DMS79 (cell line): ENCODE data around the gene ERICH6B.
"Not testable (repeated sequence)": the region's sequence is repeated elsewhere in the genome, so short reads cannot be mapped to it uniquely, and the experiment has no call there.

Source experiments
- DNase-seq: peaks from one replicate; lab custom pipeline; 2025; lab: John Stamatoyannopoulos, UW

Gene ERICH6B

DNA sequence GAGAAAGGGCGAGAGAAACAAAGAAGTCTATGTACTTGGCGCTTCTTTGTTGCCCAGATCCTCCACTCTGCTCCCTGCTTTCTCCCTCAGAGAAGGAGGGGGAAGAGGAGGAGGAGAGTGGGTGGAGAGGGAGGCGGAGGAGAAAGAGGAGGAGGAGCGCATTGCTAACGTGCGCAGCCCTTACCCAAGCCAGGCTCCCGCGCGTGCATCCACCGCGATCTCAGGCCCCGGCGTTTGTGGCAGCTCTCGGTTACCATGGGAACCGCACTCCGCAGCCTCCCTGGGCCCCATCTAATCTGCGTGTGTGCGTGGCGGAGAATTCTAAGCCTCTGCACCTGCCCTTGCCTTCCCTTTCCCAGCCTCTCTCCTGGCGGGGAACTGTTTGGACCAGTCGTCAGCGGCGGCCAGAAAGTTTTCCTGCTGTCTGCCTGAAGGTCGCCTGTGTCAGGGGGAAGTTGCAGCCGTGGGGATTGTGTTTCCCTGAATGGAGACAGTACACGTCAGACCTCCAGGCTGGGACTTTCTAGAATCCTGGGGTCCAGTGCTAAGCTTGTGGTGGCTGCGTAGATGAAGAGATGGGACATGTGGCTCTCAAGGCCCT, at the start of gene ERICH6B:
Gene ERICH6B (minus strand): TSS at position 239 of the 601 bp plus-strand sequence. CDS start 18,734 bp downstream, outside the sequence.
- DNase-seq = no peak

DNA sequence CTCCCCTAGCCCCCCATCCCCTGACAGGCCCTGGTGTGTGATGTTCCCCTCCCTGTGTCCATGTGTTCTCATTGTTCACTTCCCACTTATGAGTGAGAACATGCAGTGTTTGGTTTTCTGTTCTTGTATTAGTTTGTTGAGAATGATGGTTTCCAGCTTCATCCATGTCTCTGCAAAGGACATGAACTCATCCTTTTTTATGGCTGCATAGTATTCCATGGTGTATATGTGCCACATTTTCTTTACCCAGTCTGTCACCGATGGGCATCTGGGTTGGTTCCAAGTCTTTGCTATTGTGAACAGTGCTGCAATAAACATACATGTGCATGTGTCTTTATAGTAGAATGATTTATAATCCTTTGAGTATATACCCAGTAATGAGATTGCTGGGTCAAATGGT, 47.4 kb upstream of the ERICH6B start:
- DNase-seq = not testable (repeated sequence)

DNA sequence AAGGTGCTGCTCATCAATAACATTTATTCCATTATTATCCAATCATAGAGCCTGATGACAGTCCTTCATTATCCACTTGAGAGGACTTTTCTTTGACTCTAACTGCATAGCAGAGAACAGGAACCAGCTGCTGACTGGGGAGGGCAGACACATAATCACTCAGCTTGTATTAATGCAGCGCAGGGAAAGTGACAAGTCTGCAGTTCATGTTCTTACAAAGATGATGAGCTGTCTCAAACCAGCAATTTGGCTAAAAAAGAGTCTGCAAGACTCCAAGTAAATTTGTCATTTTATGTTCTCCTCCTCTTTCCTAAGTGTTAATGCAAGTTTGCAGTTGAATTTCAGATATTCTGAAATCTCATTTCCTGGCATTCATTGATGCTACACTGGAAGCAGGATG, 46.6 kb upstream of the ERICH6B start:
- no peak for DNase-seq

DNA sequence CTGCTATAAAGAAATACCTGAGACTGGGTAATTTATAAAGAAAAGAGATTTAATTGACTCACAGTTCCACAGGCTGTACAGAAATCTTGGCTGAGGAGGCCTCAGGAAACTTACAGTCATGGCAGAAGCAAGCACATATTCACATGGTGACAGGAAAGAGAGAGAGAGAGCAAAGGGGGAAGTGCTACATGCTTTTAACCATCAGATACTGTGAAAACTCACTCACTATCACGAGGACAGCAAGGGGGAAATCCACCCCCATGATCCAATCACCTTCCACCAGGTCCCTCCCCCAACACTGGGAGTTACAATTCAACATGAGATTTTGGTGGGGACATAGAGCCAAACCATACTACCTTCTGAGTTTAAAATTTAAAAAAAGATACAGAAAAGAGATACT, 44.9 kb upstream of the ERICH6B start:
- DNase-seq = not testable (repeated sequence)

DNA sequence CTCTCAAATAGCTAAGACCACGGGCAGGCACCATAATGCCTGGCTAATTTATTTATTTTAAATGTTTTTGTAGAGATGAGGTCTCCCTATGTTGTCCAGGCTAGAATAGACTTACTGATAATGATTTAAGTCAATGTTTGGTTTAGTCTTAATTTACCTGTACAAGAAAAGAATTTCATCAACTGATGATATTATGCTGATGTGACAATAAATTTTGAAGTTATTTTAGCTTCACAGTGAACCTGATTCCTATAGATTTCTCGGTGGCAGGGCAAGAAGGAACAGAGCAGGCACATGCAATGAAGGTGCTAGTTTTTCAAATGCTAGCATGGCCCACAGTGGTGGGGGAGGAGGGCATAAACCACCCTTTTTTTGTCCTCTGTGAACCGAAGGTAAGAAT, 44.0 kb upstream of the ERICH6B start:
- no peak for DNase-seq

DNA sequence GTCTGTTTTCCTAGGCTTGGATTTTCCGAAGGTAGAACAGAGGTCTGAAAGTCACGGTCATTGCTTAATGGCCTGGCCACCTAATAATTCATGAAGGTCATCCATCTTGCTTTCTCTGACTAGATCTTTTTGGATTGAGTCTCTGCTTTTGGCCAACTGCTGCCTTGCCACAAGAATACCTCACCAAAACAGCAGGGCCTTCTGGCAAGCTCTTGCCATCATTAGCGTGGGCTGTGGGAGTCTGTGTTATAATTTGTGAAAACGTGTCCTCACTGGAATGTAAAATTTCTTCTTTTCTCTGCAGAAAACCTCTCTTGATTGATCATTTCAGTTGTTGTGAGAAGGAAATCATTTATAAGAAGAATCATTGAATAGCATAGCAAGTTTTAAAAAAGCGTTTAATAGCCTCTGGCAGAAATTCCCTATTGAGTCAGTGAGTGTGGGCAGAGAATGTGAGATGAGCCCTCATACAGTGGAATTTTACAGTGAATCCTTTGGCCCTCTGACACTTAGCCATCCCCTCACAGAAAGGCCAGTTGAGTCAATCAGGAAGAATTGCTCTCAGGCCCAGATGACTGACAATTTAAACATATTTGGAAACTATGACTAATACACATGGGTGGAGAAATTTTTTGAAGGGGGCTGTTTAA, 43.2 kb upstream of the ERICH6B start:
- DNase-seq = no peak

DNA sequence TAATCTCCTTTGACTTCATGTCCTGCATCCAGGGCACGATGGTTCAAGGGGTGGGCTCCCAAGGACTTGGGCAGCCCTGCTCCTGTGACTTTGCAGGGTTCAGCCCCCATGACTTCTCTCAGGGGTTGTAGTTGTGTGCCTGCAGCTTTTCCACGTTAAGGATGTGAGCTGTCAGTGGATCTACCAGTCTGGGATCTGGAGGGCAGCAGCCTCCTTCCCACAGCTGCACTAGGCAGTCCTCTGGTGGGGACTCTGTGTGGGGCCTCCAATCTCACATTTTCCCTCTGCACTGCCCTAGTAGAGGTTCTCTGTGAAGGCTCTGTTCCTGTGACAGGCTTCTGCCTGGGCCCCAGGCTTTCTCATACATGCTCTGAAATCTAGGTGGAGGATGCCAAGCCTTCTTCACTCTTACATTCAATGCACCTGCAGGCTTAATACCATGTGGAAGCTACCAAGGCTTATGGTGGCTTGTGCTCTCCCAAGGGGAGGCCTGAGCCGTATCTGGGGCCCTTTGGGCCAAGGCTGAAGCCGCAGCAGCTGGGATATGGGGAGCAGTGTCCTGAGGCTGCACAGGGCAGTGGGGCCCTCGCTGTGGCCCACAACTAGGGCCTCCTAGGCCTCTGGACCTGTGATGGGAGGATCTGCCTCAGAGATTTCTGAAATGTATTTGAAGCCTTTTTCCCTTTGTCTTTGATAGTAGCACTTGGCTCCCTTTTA, 39.3 kb upstream of the ERICH6B start:
- no peak for DNase-seq

DNA sequence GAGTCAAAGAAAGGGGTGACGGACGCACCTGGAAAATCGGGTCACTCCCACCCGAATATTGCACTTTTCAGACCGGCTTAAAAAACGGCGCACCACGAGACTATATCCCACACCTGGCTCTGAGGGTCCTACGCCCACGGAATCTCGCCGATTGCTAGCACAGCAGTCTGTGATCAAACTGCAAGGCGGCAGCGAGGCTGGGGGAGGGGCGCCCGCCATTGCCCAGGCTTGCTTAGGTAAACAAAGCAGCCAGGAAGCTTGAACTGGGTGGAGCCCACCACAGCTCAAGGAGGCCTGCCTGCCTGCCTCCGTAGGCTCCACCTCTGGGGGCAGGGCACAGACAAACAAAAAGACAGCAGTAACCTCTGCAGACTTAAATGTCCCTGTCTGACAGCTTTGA, 29.7 kb upstream of the ERICH6B start:
- DNase-seq = not testable (repeated sequence)

DNA sequence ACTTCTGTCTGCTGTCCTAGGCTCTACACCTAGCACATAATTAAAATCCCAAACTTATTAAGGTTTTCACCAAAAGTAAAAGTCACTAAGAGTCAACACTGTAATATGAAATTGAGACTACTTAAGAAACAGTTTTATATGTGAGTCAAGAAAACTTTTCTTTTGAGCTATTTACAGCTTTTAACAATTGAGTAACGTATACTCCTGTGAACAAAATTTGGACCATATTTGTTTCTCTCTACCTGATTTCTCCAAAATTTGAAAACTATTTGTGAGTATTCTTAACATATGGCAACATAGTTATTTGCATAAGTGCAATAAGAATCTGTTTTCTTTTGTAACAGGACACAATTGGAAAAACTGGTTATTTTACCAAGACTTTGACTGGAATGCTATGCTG, 26.6 kb upstream of the ERICH6B start:
- not testable (repeated sequence) for DNase-seq

DNA sequence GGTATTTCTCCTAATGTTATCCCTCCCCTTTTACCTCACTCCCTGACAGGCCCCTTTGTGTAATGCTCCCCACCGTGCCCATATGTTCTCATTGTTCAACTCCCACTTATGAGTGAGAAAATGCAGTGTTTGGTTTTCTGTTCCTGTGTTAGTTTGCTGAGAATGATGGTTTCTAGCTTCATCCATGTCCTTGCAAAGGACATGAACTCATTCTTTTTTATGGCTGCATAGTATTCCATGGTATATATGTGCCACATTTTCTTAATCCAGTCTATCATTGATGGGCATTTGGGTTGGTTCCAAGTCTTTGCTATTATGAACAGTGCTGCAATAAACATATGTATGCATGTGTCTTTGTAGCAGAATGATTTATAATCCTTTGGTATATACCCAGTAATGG, 19.8 kb upstream of the ERICH6B start:
- DNase-seq = not testable (repeated sequence)

DNA sequence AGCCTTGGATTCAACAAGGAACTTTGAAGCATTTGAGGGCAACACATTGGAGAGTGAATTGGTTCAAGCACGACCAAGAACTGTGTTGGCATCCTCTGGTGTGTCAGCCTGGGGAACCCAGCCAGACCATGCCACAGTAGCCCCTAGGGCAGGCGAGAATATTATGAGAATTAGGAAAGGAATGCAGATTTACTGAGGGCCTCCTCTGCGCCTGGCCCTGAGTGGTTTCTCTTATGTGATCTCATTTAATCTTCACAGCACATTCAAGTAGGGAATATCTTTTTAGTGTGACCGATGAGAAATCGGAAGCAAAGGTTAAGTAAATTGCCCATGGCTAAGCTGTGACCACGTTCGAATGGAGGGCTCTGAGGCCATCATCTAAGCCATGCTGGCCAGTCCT, 15.3 kb upstream of the ERICH6B start:
- DNase-seq = no peak

DNA sequence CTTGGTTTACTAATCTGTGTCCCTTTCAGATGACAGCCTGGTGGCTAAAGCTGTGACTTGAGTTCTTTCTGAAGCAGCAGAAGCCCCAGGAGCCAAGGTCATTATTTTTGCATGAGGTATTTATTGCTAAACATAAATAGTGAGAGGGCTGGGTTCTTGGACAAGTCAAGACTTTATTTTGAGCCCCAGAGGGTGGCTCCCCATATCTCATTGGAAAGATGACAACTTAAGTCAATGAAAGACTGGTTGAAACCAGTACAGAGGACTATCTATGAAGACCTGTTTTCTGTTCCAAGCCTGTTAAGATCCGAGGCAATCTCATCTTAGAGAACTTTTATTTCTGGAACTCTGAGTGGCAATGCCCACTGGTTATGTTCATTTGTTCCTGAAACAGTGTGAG, 14.4 kb upstream of the ERICH6B start:
- no peak for DNase-seq

DNA sequence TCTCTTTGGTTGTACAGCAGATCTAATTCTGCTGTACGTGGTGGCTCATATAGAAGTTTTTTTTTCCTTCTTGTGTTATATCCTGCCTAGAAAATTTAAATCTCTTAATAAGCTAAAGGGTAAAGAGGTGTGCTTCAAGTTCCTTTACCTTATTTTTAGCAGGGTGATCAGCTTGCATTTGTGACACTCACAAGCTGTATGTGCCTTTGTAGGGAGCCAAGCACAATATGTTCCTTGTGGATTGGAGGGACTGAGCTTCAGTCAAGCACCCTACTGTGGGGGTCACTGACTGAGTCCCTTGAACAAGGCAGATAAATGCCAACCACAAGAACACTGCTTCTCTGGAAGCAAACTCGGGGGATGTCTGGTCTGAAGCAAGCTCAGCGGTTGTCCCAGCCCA, 12.6 kb upstream of the ERICH6B start:
- no peak for DNase-seq

DNA sequence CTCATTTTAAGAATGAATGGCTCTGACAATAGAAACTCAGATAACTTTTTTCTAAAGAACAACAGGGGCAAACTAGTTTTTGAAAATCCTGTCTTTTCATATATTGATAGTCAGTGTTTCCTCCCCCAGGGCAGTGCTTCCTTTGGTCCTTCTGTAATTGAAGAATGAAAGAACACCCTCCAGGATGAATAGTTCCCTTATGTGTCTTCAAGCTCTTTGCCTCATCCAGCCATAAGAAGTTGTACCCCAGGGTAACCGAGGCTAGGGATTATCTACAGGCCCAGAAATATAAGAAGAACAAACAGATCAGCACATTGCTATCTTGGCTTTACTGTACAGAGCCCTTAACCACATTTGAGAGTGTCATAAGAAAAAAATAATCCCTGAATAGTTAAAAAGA, 12.1 kb upstream of the ERICH6B start:
- no peak for DNase-seq

DNA sequence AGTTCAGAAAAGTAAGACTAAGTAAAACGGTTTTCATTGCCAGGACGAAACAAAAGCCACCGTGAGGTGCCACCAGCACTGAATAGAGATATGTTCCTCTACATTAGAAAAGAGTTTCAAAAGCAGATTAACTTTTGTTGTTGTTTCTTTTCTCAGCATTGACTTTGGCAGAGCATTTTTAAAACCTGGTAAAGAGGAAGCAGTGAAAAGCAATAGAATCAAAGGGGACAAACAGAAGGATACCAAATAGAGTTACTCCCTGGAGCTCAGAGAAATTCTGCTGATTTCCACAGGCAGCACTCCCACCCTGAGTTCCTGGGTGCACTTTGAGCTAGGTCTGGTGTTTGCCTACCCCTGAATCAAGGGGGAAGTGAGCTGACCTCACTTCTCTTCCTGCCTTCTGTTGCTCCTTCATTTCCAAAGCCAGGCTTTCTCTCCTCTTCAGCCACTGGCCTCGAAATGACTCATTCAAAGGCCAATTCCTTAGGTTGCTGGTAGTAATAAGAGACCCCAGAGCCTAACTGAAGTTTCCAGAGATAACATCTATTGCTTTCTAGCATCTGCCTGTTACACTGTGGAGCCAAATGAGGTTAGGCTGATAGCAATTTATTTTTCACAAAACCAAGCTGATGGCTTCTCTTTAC, 11.3 kb upstream of the ERICH6B start:
- DNase-seq = no peak

DNA sequence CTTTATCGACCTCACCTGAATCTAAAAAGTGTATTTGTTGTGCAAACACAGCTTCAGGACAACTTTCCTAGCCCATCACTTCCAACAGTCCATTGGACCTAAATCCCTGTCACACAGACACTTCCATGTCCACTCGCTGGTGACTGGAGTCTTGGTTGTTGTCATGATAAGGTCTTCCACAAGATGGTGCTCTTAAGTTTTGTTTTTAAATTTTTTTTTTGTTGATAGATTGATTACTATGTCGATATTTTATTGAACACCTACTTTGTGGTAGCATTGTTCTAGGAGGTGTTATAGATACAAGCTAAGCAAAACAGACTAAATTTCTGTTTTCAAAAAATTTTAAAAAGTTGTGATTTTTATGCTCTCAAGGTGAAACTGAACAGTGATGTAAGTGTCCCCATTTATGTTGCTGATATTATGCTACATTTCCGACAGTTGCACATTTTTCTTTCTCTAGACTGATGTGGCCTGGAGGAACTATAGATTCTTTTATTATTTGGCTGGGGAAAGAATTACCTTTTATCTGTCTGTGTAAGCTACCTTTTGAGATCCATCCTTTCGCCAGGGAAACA, 8.1 kb upstream of the ERICH6B start:
- no peak for DNase-seq

DNA sequence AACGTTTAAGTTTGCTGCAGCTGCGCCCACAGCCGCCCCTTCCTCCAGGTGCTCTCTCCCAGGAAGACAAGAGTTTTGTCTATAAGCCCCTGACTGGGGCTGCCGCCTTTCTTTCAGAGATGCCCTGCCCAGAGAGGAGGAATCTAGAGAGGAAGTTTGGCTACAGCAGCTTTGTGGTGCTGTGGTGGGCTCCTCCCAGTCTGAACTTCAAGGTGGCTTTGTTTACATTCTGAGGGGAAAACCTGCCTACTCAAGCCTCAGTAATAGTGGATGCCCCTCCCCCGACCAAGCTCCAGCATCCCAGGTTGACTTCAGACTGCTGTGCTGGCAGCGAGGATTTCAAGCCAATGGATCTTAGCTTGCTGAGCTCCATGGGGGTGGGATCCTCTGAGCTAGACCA, 6.4 kb upstream of the ERICH6B start:
- no peak for DNase-seq

DNA sequence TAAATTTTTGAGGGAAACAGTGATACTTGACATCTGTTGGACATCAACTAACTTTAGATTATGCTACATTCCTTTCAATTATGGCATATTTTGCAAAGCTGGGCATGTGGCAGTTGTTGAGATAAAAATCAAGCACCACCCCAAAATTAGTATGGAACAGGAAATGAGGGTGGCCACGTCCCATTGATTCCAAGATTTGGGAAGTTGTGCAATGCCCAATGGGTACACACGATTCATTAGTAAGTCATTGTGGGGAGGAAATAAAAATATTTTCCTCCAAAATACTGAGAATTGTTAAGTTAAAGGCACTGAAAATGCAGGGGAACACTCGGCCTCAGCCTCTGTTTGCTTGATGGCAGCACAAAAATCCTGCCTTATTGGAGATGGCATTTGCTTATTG, 7.6 kb downstream of the ERICH6B start:
- DNase-seq = no peak

DNA sequence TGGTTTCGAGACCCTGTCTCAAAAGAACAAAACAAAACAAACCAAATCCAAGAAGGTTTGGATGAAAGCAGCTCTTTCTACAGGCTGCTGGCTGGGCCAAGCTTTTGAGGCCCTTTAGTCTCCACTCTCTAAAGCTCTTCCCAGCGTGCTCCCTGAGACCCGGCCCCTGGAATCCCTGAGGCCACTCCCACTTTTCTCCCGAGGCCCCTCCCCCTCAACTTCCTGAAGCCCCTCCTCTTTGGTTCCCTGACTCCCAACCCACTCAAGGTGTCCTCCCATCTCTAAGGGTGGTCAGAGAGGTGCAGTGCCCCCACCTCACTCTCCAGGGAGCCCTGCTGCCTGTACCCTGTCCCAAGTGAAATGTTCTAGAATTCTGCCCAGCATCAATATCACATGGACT, 10.6 kb downstream of the ERICH6B start:
- DNase-seq = no peak

DNA sequence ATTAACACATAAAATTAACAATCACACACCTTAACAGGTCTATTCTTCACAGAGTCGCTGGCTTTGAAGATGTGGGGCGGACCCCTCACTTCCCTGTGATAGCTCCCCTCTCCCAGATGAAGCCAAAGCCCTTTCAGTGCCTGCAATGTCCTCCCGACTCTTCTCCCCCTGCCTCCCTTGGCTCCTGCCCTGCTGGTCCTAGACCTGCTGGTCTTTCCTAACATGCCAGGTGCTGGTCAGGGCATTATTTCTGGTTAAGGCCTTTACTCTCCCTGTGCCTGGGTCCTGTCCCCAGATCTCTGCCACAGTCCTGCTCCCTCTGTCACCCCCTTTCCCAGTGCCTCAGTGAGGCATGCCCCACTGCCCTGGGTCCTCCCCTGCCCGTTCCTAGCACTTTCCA, 12.2 kb downstream of the ERICH6B start:
- DNase-seq = no peak

DNA sequence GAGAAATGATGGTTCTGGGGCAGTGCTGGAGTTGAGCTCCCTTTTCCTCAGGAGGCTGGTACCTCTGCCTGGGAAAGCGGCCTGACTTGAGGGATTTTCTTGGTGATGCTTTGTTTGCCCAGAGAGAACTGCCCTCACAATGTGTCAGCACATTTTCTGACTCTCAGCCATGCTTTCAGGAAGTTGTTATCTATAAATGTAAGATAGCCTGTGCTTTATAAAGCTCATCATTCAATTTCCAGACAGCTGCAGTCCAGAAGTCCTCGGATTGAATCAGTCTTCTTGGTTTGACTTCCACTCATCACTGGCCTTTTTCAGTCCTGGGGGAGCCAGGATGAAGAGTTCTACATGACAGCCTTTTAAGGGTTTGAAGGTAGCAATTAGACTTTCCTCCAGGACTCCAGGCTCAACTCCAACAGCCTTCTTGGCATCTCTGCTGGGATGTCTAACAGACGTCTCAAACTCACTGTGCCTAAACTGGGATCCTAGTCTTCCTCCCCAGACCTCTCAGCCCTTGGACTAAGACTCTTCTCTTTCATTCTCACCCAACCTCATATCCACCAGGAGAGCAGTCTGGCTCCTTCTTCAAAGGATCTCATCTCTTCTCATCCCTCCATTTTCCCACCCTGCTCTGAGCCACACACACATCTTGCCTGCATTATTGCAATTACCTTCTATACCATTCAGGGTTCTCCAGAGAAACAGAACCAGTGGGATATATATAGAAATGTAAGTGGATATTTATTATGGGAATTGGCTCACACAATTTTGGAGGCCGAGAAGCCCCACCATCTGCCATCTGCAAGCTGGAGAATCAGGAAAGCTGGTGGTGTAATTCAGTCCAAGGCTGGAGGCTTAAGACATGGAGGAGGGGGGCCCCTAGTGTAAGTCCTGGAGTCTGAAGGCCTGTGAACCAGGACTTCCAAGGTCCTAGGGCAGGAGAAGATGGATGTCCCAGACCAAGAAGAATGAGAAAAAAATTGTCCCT, 13.1 kb downstream of the ERICH6B start:
- DNase-seq = no peak
